ENCODE measurements around the gene NOX3.
"Not testable (repeated sequence)": the region's sequence is repeated elsewhere in the genome, so short reads cannot be mapped to it uniquely, and the experiment has no call there.

Gene NOX3

GRCh38 chr6:155378724-155379123, 76.9 kb downstream of the NOX3 start:
- no peaks in the 10 kb centered on the region for H3K9me3 ChIP-seq (ENCODE audit: control insufficient read depth in 1 of 2, low read length in 2 of 2)
- no peaks in the 10 kb centered on the region for H3K27me3 ChIP-seq (ENCODE audit: low read depth, low read length)
- no peaks in the 10 kb centered on the region for H3K4me1 ChIP-seq (ENCODE audit: control insufficient read depth in 1 of 2, insufficient read depth in 2 of 2, low read length in 2 of 2)
- H3K36me3 ChIP-seq (ENCODE audit: control insufficient read depth in 1 of 2, insufficient read depth in 2 of 2, low read length in 2 of 2), result no peaks in the 10 kb centered on the region
- H3K4me3 ChIP-seq (ENCODE audit: low read depth in 1 of 2, low read length in 2 of 2), result no peak overlapping the region
- H3K27ac ChIP-seq (ENCODE audit: low read length), result no peak overlapping the region

DNA sequence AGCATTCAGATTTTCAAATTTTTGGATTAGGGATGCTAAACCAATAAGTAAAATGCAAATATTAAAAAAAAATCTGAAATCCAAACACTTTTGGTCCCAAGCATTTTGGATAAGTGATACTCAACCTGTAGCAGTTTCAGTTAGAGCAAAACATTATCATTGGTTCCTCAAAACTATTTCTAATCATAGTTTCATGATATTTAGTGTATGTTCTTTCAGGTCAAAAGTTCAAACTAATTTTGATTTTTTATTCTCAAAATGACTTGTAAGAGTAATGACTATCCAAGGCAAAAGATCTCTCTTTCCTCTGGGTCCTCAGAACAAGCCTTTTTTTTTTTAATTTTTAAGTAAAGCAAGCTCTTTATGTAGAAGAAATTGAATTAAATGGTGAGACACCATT, 77.4 kb downstream of the NOX3 start:
- Histone ChIP-seq H3K4me3 (ENCODE audit: low read depth in 1 of 2, low read length in 2 of 2) (no peak overlapping the region), H3K4me1 (ENCODE audit: control insufficient read depth in 1 of 2, insufficient read depth in 2 of 2, low read length in 2 of 2) (no peaks in the 10 kb centered on the region), H3K27ac (ENCODE audit: low read length) (no peak overlapping the region), H3K36me3 (ENCODE audit: control insufficient read depth in 1 of 2, insufficient read depth in 2 of 2, low read length in 2 of 2) (no peaks in the 10 kb centered on the region), H3K9me3 (ENCODE audit: control insufficient read depth in 1 of 2, low read length in 2 of 2) (no peaks in the 10 kb centered on the region), H3K27me3 (ENCODE audit: low read depth, low read length) (no peaks in the 10 kb centered on the region)

- H3K4me3 ChIP-seq (ENCODE audit: low read depth in 1 of 2, low read length in 2 of 2), result no peak overlapping the region
- H3K36me3 ChIP-seq (ENCODE audit: control insufficient read depth in 1 of 2, insufficient read depth in 2 of 2, low read length in 2 of 2), result no peaks in the 10 kb centered on the region
- no peaks in the 10 kb centered on the region for H3K9me3 ChIP-seq (ENCODE audit: control insufficient read depth in 1 of 2, low read length in 2 of 2)
- no peaks in the 10 kb centered on the region for H3K4me1 ChIP-seq (ENCODE audit: control insufficient read depth in 1 of 2, insufficient read depth in 2 of 2, low read length in 2 of 2)
- no peaks in the 10 kb centered on the region for H3K27me3 ChIP-seq (ENCODE audit: low read depth, low read length)
- H3K27ac ChIP-seq (ENCODE audit: low read length), result no peak overlapping the region
These were observed 78.6 kb downstream of the NOX3 start for GRCh38 chr6:155377061-155377460.

- no peaks in the 10 kb centered on the region for H3K4me1 ChIP-seq (ENCODE audit: control insufficient read depth in 1 of 2, insufficient read depth in 2 of 2, low read length in 2 of 2)
- no peaks in the 10 kb centered on the region for H3K9me3 ChIP-seq (ENCODE audit: control insufficient read depth in 1 of 2, low read length in 2 of 2)
- no peaks in the 10 kb centered on the region for H3K36me3 ChIP-seq (ENCODE audit: control insufficient read depth in 1 of 2, insufficient read depth in 2 of 2, low read length in 2 of 2)
- no peak overlapping the region for H3K4me3 ChIP-seq (ENCODE audit: low read depth in 1 of 2, low read length in 2 of 2)
- H3K27ac ChIP-seq (ENCODE audit: low read length), result no peak overlapping the region
- no peaks in the 10 kb centered on the region for H3K27me3 ChIP-seq (ENCODE audit: low read depth, low read length)
These were observed 79.8 kb downstream of the NOX3 start for GRCh38 chr6:155375801-155376200.

- no peak overlapping the region for H3K27ac ChIP-seq (ENCODE audit: low read length)
These were observed 81.0 kb downstream of the NOX3 start for GRCh38 chr6:155374681-155375080.

GRCh38 chr6:155373276-155373675, 82.4 kb downstream of the NOX3 start:
- Histone ChIP-seq H3K27me3 (ENCODE audit: low read depth, low read length) (no peaks in the 10 kb centered on the region), H3K9me3 (ENCODE audit: control insufficient read depth in 1 of 2, low read length in 2 of 2) (no peaks in the 10 kb centered on the region)

More at GRCh38 chr6:155374681-155375080, 81.0 kb downstream of the NOX3 start:
- Histone ChIP-seq H3K4me3 (ENCODE audit: low read depth in 1 of 2, low read length in 2 of 2) (no peak overlapping the region), H3K27me3 (ENCODE audit: low read depth, low read length) (no peaks in the 10 kb centered on the region), H3K36me3 (ENCODE audit: control insufficient read depth in 1 of 2, insufficient read depth in 2 of 2, low read length in 2 of 2) (no peaks in the 10 kb centered on the region), H3K4me1 (ENCODE audit: control insufficient read depth in 1 of 2, insufficient read depth in 2 of 2, low read length in 2 of 2) (no peaks in the 10 kb centered on the region), H3K9me3 (ENCODE audit: control insufficient read depth in 1 of 2, low read length in 2 of 2) (no peaks in the 10 kb centered on the region)

GRCh38 chr6:155372256-155372655, 83.4 kb downstream of the NOX3 start:
- Histone ChIP-seq H3K36me3 (ENCODE audit: control insufficient read depth in 1 of 2, insufficient read depth in 2 of 2, low read length in 2 of 2) (no peaks in the 10 kb centered on the region), H3K9me3 (ENCODE audit: control insufficient read depth in 1 of 2, low read length in 2 of 2) (no peaks in the 10 kb centered on the region)

More at GRCh38 chr6:155373276-155373675, 82.4 kb downstream of the NOX3 start:
- Histone ChIP-seq H3K27ac (ENCODE audit: low read length) (no peak overlapping the region), H3K4me3 (ENCODE audit: low read depth in 1 of 2, low read length in 2 of 2) (no peak overlapping the region), H3K4me1 (ENCODE audit: control insufficient read depth in 1 of 2, insufficient read depth in 2 of 2, low read length in 2 of 2) (no peaks in the 10 kb centered on the region), H3K36me3 (ENCODE audit: control insufficient read depth in 1 of 2, insufficient read depth in 2 of 2, low read length in 2 of 2) (no peaks in the 10 kb centered on the region)

GRCh38 chr6:155371230-155371629, 84.4 kb downstream of the NOX3 start:
- H3K27ac ChIP-seq (ENCODE audit: low read length), result no peak overlapping the region
- no peaks in the 10 kb centered on the region for H3K27me3 ChIP-seq (ENCODE audit: low read depth, low read length)
- no peaks in the 10 kb centered on the region for H3K4me1 ChIP-seq (ENCODE audit: control insufficient read depth in 1 of 2, insufficient read depth in 2 of 2, low read length in 2 of 2)
- H3K36me3 ChIP-seq (ENCODE audit: control insufficient read depth in 1 of 2, insufficient read depth in 2 of 2, low read length in 2 of 2), result no peaks in the 10 kb centered on the region
- no peak overlapping the region for H3K4me3 ChIP-seq (ENCODE audit: low read depth in 1 of 2, low read length in 2 of 2)
- H3K9me3 ChIP-seq (ENCODE audit: control insufficient read depth in 1 of 2, low read length in 2 of 2), result no peaks in the 10 kb centered on the region

More at GRCh38 chr6:155372256-155372655, 83.4 kb downstream of the NOX3 start:
- H3K4me3 ChIP-seq (ENCODE audit: low read depth in 1 of 2, low read length in 2 of 2), result no peak overlapping the region
- no peak overlapping the region for H3K27ac ChIP-seq (ENCODE audit: low read length)
- H3K4me1 ChIP-seq (ENCODE audit: control insufficient read depth in 1 of 2, insufficient read depth in 2 of 2, low read length in 2 of 2), result no peaks in the 10 kb centered on the region
- H3K27me3 ChIP-seq (ENCODE audit: low read depth, low read length), result no peaks in the 10 kb centered on the region

DNA sequence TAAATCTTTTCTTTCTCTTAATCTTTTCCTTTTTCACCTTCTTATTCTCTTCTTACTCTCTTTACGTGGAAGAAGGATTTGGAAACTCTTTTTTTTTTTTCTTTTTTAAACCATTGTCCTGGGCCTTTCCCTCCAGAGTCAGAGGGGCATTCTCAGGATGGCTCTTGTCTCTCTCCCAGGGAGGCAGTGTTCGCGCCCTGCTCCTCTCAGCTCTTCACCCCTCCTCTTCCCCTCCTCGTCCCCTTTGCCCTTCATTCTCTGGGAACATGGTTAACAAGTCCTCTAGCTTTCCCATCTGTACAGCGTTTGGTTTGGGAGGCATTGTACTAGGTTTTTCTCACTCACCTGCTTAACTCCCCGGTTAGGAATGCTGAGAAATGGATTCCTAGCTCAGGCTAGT, 89.3 kb downstream of the NOX3 start:
- Histone ChIP-seq H3K9me3 (ENCODE audit: control insufficient read depth in 1 of 2, low read length in 2 of 2) (no peaks in the 10 kb centered on the region), H3K4me3 (ENCODE audit: low read depth in 1 of 2, low read length in 2 of 2) (no peak overlapping the region), H3K4me1 (ENCODE audit: control insufficient read depth in 1 of 2, insufficient read depth in 2 of 2, low read length in 2 of 2) (no peaks in the 10 kb centered on the region), H3K27ac (ENCODE audit: low read length) (no peak overlapping the region), H3K27me3 (ENCODE audit: low read depth, low read length) (no peaks in the 10 kb centered on the region), H3K36me3 (ENCODE audit: control insufficient read depth in 1 of 2, insufficient read depth in 2 of 2, low read length in 2 of 2) (no peaks in the 10 kb centered on the region)

GRCh38 chr6:155364844-155365437, 90.7 kb downstream of the NOX3 start:
- no peaks in the 10 kb centered on the region for H3K4me1 ChIP-seq (ENCODE audit: control insufficient read depth in 1 of 2, insufficient read depth in 2 of 2, low read length in 2 of 2)
- no peaks in the 10 kb centered on the region for H3K9me3 ChIP-seq (ENCODE audit: control insufficient read depth in 1 of 2, low read length in 2 of 2)
- no peak overlapping the region for H3K27ac ChIP-seq (ENCODE audit: low read length)
- H3K27me3 ChIP-seq (ENCODE audit: low read depth, low read length), result no peaks in the 10 kb centered on the region
- H3K4me3 ChIP-seq (ENCODE audit: low read depth in 1 of 2, low read length in 2 of 2), result no peak overlapping the region
- no peaks in the 10 kb centered on the region for H3K36me3 ChIP-seq (ENCODE audit: control insufficient read depth in 1 of 2, insufficient read depth in 2 of 2, low read length in 2 of 2)

DNA sequence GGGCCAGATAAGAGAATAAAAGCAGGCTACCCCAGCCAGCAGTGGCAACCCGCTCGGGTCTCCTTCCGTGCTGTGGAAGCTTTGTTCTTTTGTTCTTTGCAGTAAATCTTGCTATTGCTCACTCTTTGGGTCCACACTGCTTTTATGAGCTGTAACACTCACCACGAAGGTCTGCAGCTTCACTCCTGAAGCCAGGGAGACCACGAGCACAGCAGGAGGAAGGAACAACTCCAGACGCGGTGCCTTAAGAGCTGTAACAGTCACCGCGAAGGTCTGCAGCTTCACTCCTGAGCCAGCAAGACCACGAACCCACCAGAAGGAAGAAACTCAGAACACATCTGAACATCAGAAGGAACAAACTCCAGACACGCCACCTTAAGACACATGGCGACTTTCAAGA, 91.6 kb downstream of the NOX3 start:
- H3K4me3 ChIP-seq (ENCODE audit: low read depth in 1 of 2, low read length in 2 of 2); H3K4me1 ChIP-seq (ENCODE audit: control insufficient read depth in 1 of 2, insufficient read depth in 2 of 2, low read length in 2 of 2); H3K9me3 ChIP-seq (ENCODE audit: control insufficient read depth in 1 of 2, low read length in 2 of 2); H3K27me3 ChIP-seq (ENCODE audit: low read depth, low read length); H3K36me3 ChIP-seq (ENCODE audit: control insufficient read depth in 1 of 2, insufficient read depth in 2 of 2, low read length in 2 of 2); H3K27ac ChIP-seq (ENCODE audit: low read length): not testable (repeated sequence)

GRCh38 chr6:155362968-155363632, 92.5 kb downstream of the NOX3 start:
- H3K4me1 ChIP-seq (ENCODE audit: control insufficient read depth in 1 of 2, insufficient read depth in 2 of 2, low read length in 2 of 2); H3K9me3 ChIP-seq (ENCODE audit: control insufficient read depth in 1 of 2, low read length in 2 of 2); H3K27me3 ChIP-seq (ENCODE audit: low read depth, low read length); H3K27ac ChIP-seq (ENCODE audit: low read length); H3K4me3 ChIP-seq (ENCODE audit: low read depth in 1 of 2, low read length in 2 of 2); H3K36me3 ChIP-seq (ENCODE audit: control insufficient read depth in 1 of 2, insufficient read depth in 2 of 2, low read length in 2 of 2): not testable (repeated sequence)

All from muscle layer of duodenum (tissue), 2 donors.